K562 (cell line): ENCODE data around the gene SH2D4B.

ENCODE experiments used
- EWSR1 ChIP-seq: fragments of 450-650 bp; IDR thresholded peaks from 2 replicates; pipeline ENCODE4 v1.6.1; 2018; ENCODE audit warnings: borderline replicate concordance, mild to moderate bottlenecking, low read depth, moderate library complexity; ENCODE audit not compliant: partially characterized antibody
- GABPA ChIP-seq: fragments of 200-800 bp; sonication (Bioruptor generic); conservative IDR thresholded peaks from 2 replicates; pipeline ENCODE4 v1.6.1; 2016; ENCODE audit warnings: low read depth, missing genetic modification characterization, missing compliant biosample characterization
- HDGF ChIP-seq: fragments of 450-650 bp; IDR thresholded peaks from 2 replicates; pipeline ENCODE4 v1.6.1; 2016
- MAZ ChIP-seq, 2 experiments: fragments of 450-650 bp in 1 of 2; sonication (generic) in 1 of 2; formaldehyde crosslinking; IDR thresholded peaks in 1 of 2; conservative IDR thresholded peaks in 1 of 2; 2 replicates each; pipeline versions ENCODE4 v1.4.0 to v1.5.0; 2020; ENCODE audit warnings: mild to moderate bottlenecking in 1 of 2, missing genetic modification reagents in 1 of 2
- MEF2A ChIP-seq: IDR thresholded peaks from 2 replicates; pipeline ENCODE4 v1.6.1; 2011; ENCODE audit warnings: low read depth, mild to moderate bottlenecking, low read length, moderate library complexity; ENCODE audit not compliant: control insufficient read depth
- NR2F6 ChIP-seq: fragments of 450-650 bp; formaldehyde crosslinking; IDR thresholded peaks from 2 replicates; pipeline ENCODE4 v1.4.0; 2020; ENCODE audit warnings: mild to moderate bottlenecking
- SPI1 ChIP-seq: IDR thresholded peaks from 2 replicates; pipeline ENCODE4 v1.6.1; 2011; ENCODE audit warnings: low read depth, low read length, control low read depth, borderline replicate concordance
- ZKSCAN1 ChIP-seq: fragments of 150-350 bp; IDR thresholded peaks from 2 replicates; pipeline ENCODE4 v1.6.1; 2016; ENCODE audit warnings: low read depth, low read length
- TF ChIP-seq, protein P1 (sequence below): sonication (generic); formaldehyde crosslinking; IDR thresholded peaks from 2 replicates; pipeline ENCODE4 v1.9.0; 2022; ENCODE audit warnings: mild to moderate bottlenecking, missing genetic modification reagents
- TF ChIP-seq, protein P2 (sequence below), 2 experiments: fragments of 450-650 bp in 1 of 2; sonication (generic) in 1 of 2; formaldehyde crosslinking in 1 of 2; IDR thresholded peaks in 1 of 2; conservative IDR thresholded peaks in 1 of 2; 2 replicates each; pipeline versions ENCODE4 v1.6.1 to v1.8.1; 2016 to 2023; ENCODE audit warnings: mild to moderate bottlenecking in 2 of 2, moderate library complexity in 2 of 2, inconsistent platforms in 1 of 2, missing genetic modification reagents in 1 of 2

DNA sequence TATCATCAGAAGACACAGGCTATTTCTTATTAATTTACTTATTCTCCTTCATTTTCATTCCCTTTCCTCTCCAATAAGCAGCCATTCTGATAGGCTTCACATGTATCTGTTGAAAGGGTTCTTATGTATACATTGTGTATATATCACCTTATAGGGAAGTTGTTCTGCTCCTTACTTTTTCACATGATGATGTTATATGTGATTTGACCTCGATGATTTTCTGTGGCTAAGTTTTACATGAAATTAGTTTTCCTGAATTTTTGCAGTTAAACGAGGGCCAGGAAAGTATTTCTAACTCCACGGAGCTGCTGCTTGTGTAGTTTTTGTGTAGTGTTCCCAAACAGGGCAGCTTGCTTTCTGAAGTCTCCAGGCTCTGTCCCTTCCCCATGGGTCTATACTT is 84.5 kb downstream of the SH2D4B start:
- TF ChIP-seq MEF2A, result no peak
- TF ChIP-seq, protein P1, sequence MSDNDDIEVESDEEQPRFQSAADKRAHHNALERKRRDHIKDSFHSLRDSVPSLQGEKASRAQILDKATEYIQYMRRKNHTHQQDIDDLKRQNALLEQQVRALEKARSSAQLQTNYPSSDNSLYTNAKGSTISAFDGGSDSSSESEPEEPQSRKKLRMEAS (CRISPR knock-in tag), result no peak
- no peak for TF ChIP-seq EWSR1
- TF ChIP-seq GABPA (tag), result no peak
- no peak for TF ChIP-seq MAZ (CRISPR knock-in tag; conservative IDR thresholded peaks at IDR 0.05 in 1 of 2, IDR thresholded peaks at IDR 0.05 in 1 of 2)
- TF ChIP-seq HDGF, result no peak
- TF ChIP-seq, protein P2, sequence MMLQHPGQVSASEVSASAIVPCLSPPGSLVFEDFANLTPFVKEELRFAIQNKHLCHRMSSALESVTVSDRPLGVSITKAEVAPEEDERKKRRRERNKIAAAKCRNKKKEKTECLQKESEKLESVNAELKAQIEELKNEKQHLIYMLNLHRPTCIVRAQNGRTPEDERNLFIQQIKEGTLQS (IDR thresholded peaks at IDR 0.05), result no peak
- TF ChIP-seq, protein P2 (CRISPR knock-in tag; conservative IDR thresholded peaks at IDR 0.05), result no peak
- TF ChIP-seq ZKSCAN1, result no peak
- TF ChIP-seq SPI1, result no peak
- no peak for TF ChIP-seq NR2F6 (CRISPR knock-in tag)
